Endothelial cell of umbilical vein (primary cell): ENCODE data around the gene EIF4B. TPM values are rescaled to one million over a fixed set of nuclear protein-coding genes. Genes with fewer than 3 reads are reported as not detected.

Experiments used
- BruUV-seq: library from RNA; stranded (reverse); fragments of 400-500 nt; replicated peaks from 2 replicates; lab custom pipeline; 2021; lab: Mats Ljungman, UMichigan
- CTCF ChIA-PET: fragments of 300-600, 350-600 bp; sonication (Branson Sonifier 250); formaldehyde crosslinking; loops from one replicate; lab custom pipeline; 2021; ENCODE audit warnings: antibody characterized with exemption, inconsistent platforms; lab: Charles Lee
- POLR2A ChIA-PET: fragments of 300-600, 350-600 bp; sonication (Branson Sonifier 250); formaldehyde crosslinking; loops from one replicate; lab custom pipeline; 2021; ENCODE audit warnings: antibody characterized with exemption, inconsistent platforms; lab: Charles Lee
- DNase-seq: peaks from one replicate; pipeline ENCODE4 v3.0.0-alpha.2; 2011; ENCODE audit warnings: low read depth, low spot score
- FAIRE-seq: peaks from 2 replicates; lab custom pipeline; 2011; peaks lifted over from hg19 to GRCh38; lab: Jason Lieb, UNC
- H2AFZ ChIP-seq: 2 replicates; pipeline ENCODE4 v1.6.0; 2012; ENCODE audit warnings: low read depth, low read length, control low read depth, inconsistent platforms
- H3K27ac ChIP-seq: 2 replicates; pipeline ENCODE4 v1.5.1; 2011; ENCODE audit warnings: low read depth, mild to moderate bottlenecking, control low read depth, low read length, moderate library complexity; ENCODE audit not compliant: insufficient read depth
- H3K27me3 ChIP-seq, 2 experiments: 2 replicates each; pipeline versions ENCODE4 v1.6.0 to v1.6.1; 2011; ENCODE audit warnings: low read length in 2 of 2, mixed read lengths in 1 of 2; ENCODE audit not compliant: control insufficient read depth in 2 of 2, insufficient read depth in 2 of 2
- H3K36me3 ChIP-seq, 2 experiments: 2 replicates in 1 of 2; 3 replicates in 1 of 2; pipeline ENCODE4 v1.5.1; 2011; ENCODE audit warnings: low read length in 2 of 2, mild to moderate bottlenecking in 1 of 2, moderate library complexity in 1 of 2; ENCODE audit not compliant: control insufficient read depth in 2 of 2, insufficient read depth in 2 of 2; ENCODE audit errors: extremely low read depth in 1 of 2
- H3K4me1 ChIP-seq: 3 replicates; pipeline ENCODE4 v1.5.1; 2011; ENCODE audit warnings: mild to moderate bottlenecking, low read length; ENCODE audit not compliant: control insufficient read depth, insufficient read depth; ENCODE audit errors: extremely low read depth
- H3K4me2 ChIP-seq: 2 replicates; pipeline ENCODE4 v1.6.1; 2011; ENCODE audit warnings: low read length, control low read depth, mixed read lengths; ENCODE audit not compliant: insufficient read depth
- H3K4me3 ChIP-seq, 3 experiments: fragments of 200-600 bp in 1 of 3; sonication (generic), shearing (Covaris generic) in 1 of 3; replicated peaks in 1 of 3; 2 replicates each; pipeline ENCODE4 v1.5.1; 2011 to 2016; ENCODE audit warnings: control low read depth in 3 of 3, low read length in 3 of 3, mild to moderate bottlenecking in 2 of 3, inconsistent platforms in 1 of 3, low read depth in 1 of 3, moderate library complexity in 1 of 3; ENCODE audit not compliant: insufficient read depth in 1 of 3
- H3K79me2 ChIP-seq: 2 replicates; pipeline ENCODE4 v1.6.0; 2012; ENCODE audit warnings: low read length, inconsistent platforms; ENCODE audit not compliant: control insufficient read depth, insufficient read depth
- H3K9ac ChIP-seq: replicated peaks from 2 replicates; pipeline ENCODE3; 2011; ENCODE audit warnings: low read length, control low read depth; ENCODE audit not compliant: insufficient read depth; ENCODE audit errors: extremely low read depth
- H3K9me1 ChIP-seq: replicated peaks from 3 replicates; pipeline ENCODE4 v1.6.0; 2011; ENCODE audit warnings: mild to moderate bottlenecking, low read length; ENCODE audit not compliant: control insufficient read depth, insufficient read depth; ENCODE audit errors: extremely low read depth
- H3K9me3 ChIP-seq: replicated peaks from 2 replicates; pipeline ENCODE4 v1.5.1; 2012; ENCODE audit warnings: low read length, inconsistent platforms; ENCODE audit not compliant: control insufficient read depth, insufficient read depth
- H4K20me1 ChIP-seq: replicated peaks from 2 replicates; pipeline ENCODE3; 2011; ENCODE audit warnings: mild to moderate bottlenecking, low read length; ENCODE audit not compliant: control insufficient read depth, insufficient read depth; ENCODE audit errors: extremely low read depth
- CTCF ChIP-seq, 2 donors: IDR thresholded peaks; 1 replicate in 1 of 2; 2 replicates in 1 of 2; pipeline ENCODE4 v1.5.1; 2011; ENCODE audit warnings: low read length in 2 of 2, mild to moderate bottlenecking in 2 of 2, moderate library complexity in 2 of 2, control low read depth in 1 of 2, inconsistent platforms in 1 of 2, low read depth in 1 of 2; ENCODE audit not compliant: insufficient read depth in 1 of 2; ENCODE audit errors: extremely low read depth in 1 of 2
- EZH2 ChIP-seq: IDR thresholded peaks from 2 replicates; pipeline ENCODE4 v1.6.1; 2012; ENCODE audit warnings: borderline replicate concordance, low read depth, mild to moderate bottlenecking, moderate library complexity, low read length, inconsistent platforms; ENCODE audit not compliant: severe bottlenecking
- FOS ChIP-seq: IDR thresholded peaks from 2 replicates; pipeline ENCODE4 v1.6.1; 2011; ENCODE audit warnings: mild to moderate bottlenecking, low read length, moderate library complexity, borderline replicate concordance; ENCODE audit not compliant: insufficient read depth
- GATA2 ChIP-seq: IDR thresholded peaks from 2 replicates; pipeline ENCODE4 v1.7.0; 2011; ENCODE audit warnings: low read depth, mild to moderate bottlenecking, moderate library complexity, mixed read lengths, low read length; ENCODE audit not compliant: insufficient read length, insufficient read depth
- JUN ChIP-seq: IDR thresholded peaks from 2 replicates; pipeline ENCODE4 v1.6.1; 2011; ENCODE audit warnings: borderline replicate concordance, low read depth; ENCODE audit not compliant: insufficient read length, insufficient read depth
- MAX ChIP-seq: IDR thresholded peaks from 2 replicates; pipeline ENCODE4 v1.6.1; 2011; ENCODE audit not compliant: insufficient read depth, insufficient read length
- MYC ChIP-seq: IDR thresholded peaks from one replicate; pipeline ENCODE4 v1.6.1; 2011; ENCODE audit warnings: mild to moderate bottlenecking, low read depth, low read length
- POLR2A ChIP-seq: IDR thresholded peaks from 2 replicates; pipeline ENCODE4 v1.6.1; 2012; ENCODE audit warnings: low read depth, mild to moderate bottlenecking, control low read depth, low read length
- POLR2AphosphoS5 ChIP-seq: IDR thresholded peaks from 2 replicates; pipeline ENCODE4 v1.6.1; 2012; ENCODE audit warnings: low read depth, mild to moderate bottlenecking, control low read depth, low read length, moderate library complexity; ENCODE audit not compliant: insufficient read depth
- dilution Hi-C: fragments of 300-500 bp; cut with MboI; formaldehyde crosslinking; loops from one replicate; pipeline ENCODE4 v1.15.0; 2019; ENCODE audit warnings: low sequenced_read_pairs; ENCODE audit not compliant: extremely low pct_ligation_motif_present
- intact Hi-C: fragments of 100-400 bp; cut with micrococcal nuclease; formaldehyde crosslinking; loops from one replicate; pipeline ENCODE4 v1.10.0; 2022
- polyA plus RNA-seq, 4 experiments: library from polyadenylated mRNA; depleted of rRNA in 3 of 4; stranded (reverse) in 3 of 4; unstranded in 1 of 4; fragments of >200 nt; gene quantifications; 2 replicates each; pipeline versions ENCODE4 v1.2.1 to v1.2.3, GENCODE V29; 2011 to 2012; ENCODE audit warnings: missing spikeins in 1 of 4
- total RNA-seq: library from RNA; stranded (reverse); gene quantifications from 2 replicates; pipeline ENCODE4 v1.2.3, GENCODE V29; 2021

Gene EIF4B
- total and polyA plus RNA-seq, 2 donors (not counting 3 experiments of a cell fraction or from before 2014, with no cell fraction given) = 233 to 382 TPM

GRCh38 chr12:53077030-53077429, 70.8 kb downstream of the EIF4B start:
- Histone ChIP-seq H3K4me2 (no peak overlapping the region), H3K9me3 (no peaks in the 10 kb centered on the region), H3K9ac (no peak overlapping the region), H3K79me2 (peaks cover 11% of the 10 kb centered on the region), H2AFZ (no peak overlapping the region), H3K27me3 (no peaks in the 10 kb centered on the region), H3K27ac (no peak overlapping the region), H3K36me3 (peaks cover 0 to 22% of the 10 kb centered on the region in 2 experiments), H3K4me1 (peaks cover 18% of the 10 kb centered on the region), H3K9me1 (no peaks in the 10 kb centered on the region), H3K4me3 (no peak overlapping the region), H4K20me1 (no peaks in the 10 kb centered on the region)
- no TSS peak for BruUV-seq
- POLR2A ChIA-PET = no interaction called here
- TF ChIP-seq FOS (no peak), CTCF (IDR thresholded peaks at IDR 0.05; ENCODE audit: extremely low read depth in 1 of 2, insufficient read depth in 1 of 2, low read depth in 1 of 2, low read length in 2 of 2) (no peak), POLR2A (no peak), MYC (no peak), POLR2AphosphoS5 (no peak), JUN (no peak), GATA2 (no peak), MAX (no peak), EZH2 (no peak)
- no peak for FAIRE-seq
- CTCF ChIA-PET = interaction anchor here (1.0 to 6.4 kb wide), 2 partner anchors 10 to 120 kb away, joined by 3 to 91 read pairs; no protein-coding TSS in a partner anchor
- intact Hi-C loops = no loop called here
- no peak for DNase-seq
- dilution Hi-C loops = no loop called here
